Measurements from ENCODE around the gene MAP3K8. TPM values are rescaled to one million over a fixed set of nuclear protein-coding genes. Genes with fewer than 3 reads are reported as not detected.

MAP3K8 gene
- total and polyA plus RNA-seq, 3 donors from 2014 or later = 3.1 to 10.4 (median 5.2) TPM

DNA sequence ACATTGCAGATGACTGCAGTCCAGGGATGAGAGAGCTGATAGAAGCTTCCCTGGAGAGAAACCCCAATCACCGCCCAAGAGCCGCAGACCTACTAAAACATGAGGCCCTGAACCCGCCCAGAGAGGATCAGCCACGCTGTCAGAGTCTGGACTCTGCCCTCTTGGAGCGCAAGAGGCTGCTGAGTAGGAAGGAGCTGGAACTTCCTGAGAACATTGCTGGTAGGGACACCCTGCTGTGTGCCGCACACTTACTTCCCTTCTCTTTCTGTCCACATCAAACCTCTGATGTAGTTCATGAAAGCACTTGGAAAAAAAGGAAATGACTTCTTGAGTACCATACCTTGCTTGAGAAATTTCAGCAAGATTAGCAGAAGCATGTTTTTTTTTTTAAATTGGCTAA is 25.3 kb downstream of the MAP3K8 start:
- 91 to 94% methylated on average over 5 to 6 of the region's 6 CpGs for WGBS, 2 donors
- Histone ChIP-seq H3K36me3 (ENCODE audit: low read depth, missing control alignments) (no peaks in the 10 kb centered on the region), H3K4me3 (no peak overlapping the region), H3K27ac (no peak overlapping the region), H3K9me3 (no peaks in the 10 kb centered on the region), H3K4me1 (peaks cover 17% of the 10 kb centered on the region), H3K27me3 (no peaks in the 10 kb centered on the region)
- intact Hi-C loops (cut with DNase I; ENCODE audit: low total_unique reads) = no loop called here
- no peak for TF ChIP-seq POLR2A (IDR thresholded peaks at IDR 0.05)
- TF ChIP-seq, protein P1, sequence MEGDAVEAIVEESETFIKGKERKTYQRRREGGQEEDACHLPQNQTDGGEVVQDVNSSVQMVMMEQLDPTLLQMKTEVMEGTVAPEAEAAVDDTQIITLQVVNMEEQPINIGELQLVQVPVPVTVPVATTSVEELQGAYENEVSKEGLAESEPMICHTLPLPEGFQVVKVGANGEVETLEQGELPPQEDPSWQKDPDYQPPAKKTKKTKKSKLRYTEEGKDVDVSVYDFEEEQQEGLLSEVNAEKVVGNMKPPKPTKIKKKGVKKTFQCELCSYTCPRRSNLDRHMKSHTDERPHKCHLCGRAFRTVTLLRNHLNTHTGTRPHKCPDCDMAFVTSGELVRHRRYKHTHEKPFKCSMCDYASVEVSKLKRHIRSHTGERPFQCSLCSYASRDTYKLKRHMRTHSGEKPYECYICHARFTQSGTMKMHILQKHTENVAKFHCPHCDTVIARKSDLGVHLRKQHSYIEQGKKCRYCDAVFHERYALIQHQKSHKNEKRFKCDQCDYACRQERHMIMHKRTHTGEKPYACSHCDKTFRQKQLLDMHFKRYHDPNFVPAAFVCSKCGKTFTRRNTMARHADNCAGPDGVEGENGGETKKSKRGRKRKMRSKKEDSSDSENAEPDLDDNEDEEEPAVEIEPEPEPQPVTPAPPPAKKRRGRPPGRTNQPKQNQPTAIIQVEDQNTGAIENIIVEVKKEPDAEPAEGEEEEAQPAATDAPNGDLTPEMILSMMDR (IDR thresholded peaks at IDR 0.05) = no peak
- DNase-seq = peak; percentile 30

DNA sequence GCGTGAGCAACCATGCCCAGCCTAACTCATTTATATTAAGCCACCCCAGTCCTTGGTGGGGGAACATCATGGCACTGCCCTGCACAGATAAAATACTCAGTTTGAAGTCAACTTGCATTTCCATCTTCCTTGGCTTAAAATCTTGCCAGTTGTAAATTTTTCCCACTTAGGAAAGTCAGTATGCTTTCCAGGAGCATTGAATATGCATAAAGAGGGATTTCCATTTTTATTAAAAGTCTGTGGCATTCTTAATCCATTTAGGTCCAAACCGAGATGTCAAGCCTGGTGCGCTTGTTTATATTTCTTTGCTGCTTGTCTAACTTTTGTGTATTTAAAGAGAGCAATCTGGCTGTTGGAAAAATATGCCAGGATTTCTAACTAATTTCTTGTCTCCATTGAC is 26.1 kb downstream of the MAP3K8 start:
- no peak for TF ChIP-seq POLR2A (IDR thresholded peaks at IDR 0.05)
- TF ChIP-seq, protein P1 (IDR thresholded peaks at IDR 0.05) = no peak
- H3K27ac ChIP-seq = peak overlapping the region in 1 of 2 donors; percentile 21
- no peak for DNase-seq
- no peaks in the 10 kb centered on the region for H3K27me3 ChIP-seq
- no peaks in the 10 kb centered on the region for H3K9me3 ChIP-seq
- 91 to 99% methylated on average over 3 of the region's 3 CpGs for WGBS, 2 donors
- H3K4me3 ChIP-seq = no peak overlapping the region
- no peaks in the 10 kb centered on the region for H3K36me3 ChIP-seq (ENCODE audit: low read depth, missing control alignments)
- intact Hi-C loops (cut with DNase I; ENCODE audit: low total_unique reads) = no loop called here
- H3K4me1 ChIP-seq = peaks cover 15% of the 10 kb centered on the region

- Histone ChIP-seq H3K27me3 (no peaks in the 10 kb centered on the region), H3K27ac (no peak overlapping the region), H3K4me1 (no peaks in the 10 kb centered on the region), H3K9me3 (no peaks in the 10 kb centered on the region), H3K4me3 (no peak overlapping the region), H3K36me3 (ENCODE audit: low read depth, missing control alignments) (no peaks in the 10 kb centered on the region)
- intact Hi-C loops (cut with DNase I; ENCODE audit: low total_unique reads) = no loop called here
- WGBS, 2 donors = 80 to 81% methylated on average over 4 of the region's 4 CpGs
- no peak for DNase-seq
- no peak for TF ChIP-seq POLR2A (IDR thresholded peaks at IDR 0.05)
- TF ChIP-seq, protein P1 (IDR thresholded peaks at IDR 0.05) = no peak
These were observed 28.5 kb downstream of the MAP3K8 start for GRCh38 chr10:30462513-30462912.

DNA sequence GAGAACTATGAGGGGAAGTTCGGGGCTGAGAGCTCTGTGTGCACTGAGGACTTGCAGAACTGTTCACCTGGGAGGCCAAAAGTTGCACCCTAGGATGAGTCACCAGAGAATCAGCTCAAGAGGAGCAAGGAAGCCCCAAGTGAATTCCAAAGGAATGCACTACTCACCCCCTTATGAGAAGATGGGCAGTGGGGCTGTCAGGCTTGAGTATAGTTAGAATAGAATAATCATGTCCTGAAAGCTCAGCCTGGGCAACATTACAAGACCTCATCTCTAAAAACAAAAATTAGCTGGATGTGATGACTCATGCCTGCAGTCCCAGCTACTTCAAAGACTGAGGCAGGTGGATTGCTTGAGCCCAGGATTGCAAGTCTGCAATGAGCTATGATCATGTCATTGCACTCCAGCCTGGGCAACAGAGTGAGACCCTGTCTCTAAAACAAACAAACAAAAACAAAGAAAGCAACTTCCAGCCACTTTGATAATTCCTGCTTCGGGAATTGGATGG is 30.0 kb downstream of the MAP3K8 start:
- intact Hi-C loops (cut with DNase I; ENCODE audit: low total_unique reads) = no loop called here
- 84 to 87% methylated on average over 2 of the region's 2 CpGs for WGBS, 2 donors
- H3K4me1 ChIP-seq = no peaks in the 10 kb centered on the region

GRCh38 chr10:30464675-30465074 is 30.7 kb downstream of the MAP3K8 start:
- H3K36me3 ChIP-seq (ENCODE audit: low read depth, missing control alignments) = no peaks in the 10 kb centered on the region
- no peak for DNase-seq
- H3K4me3 ChIP-seq = no peak overlapping the region
- H3K4me1 ChIP-seq = no peaks in the 10 kb centered on the region
- no peak overlapping the region for H3K27ac ChIP-seq
- no peaks in the 10 kb centered on the region for H3K27me3 ChIP-seq
- WGBS, 2 donors = 90 to 100% methylated on average over 2 to 3 of the region's 3 CpGs
- TF ChIP-seq POLR2A (IDR thresholded peaks at IDR 0.05) = no peak
- no peaks in the 10 kb centered on the region for H3K9me3 ChIP-seq
- intact Hi-C loops (cut with DNase I; ENCODE audit: low total_unique reads) = no loop called here

More for the DNA sequence above, 30.0 kb downstream of the MAP3K8 start:
- Histone ChIP-seq H3K27ac (no peak overlapping the region), H3K4me3 (no peak overlapping the region), H3K9me3 (no peaks in the 10 kb centered on the region), H3K36me3 (ENCODE audit: low read depth, missing control alignments) (no peaks in the 10 kb centered on the region), H3K27me3 (no peaks in the 10 kb centered on the region)
- no peak for DNase-seq
- TF ChIP-seq, protein P1 (IDR thresholded peaks at IDR 0.05) = no peak
- TF ChIP-seq POLR2A (IDR thresholded peaks at IDR 0.05) = no peak

Measured in testis (tissue), 3 donors.